Nephron (organoid): ENCODE data around the gene THSD4.

ENCODE experiments used
- H3K27ac Mint-ChIP-seq, 3 experiments: 2 replicates each; pipeline ENCODE4 v1.8.0; 2020; ENCODE audit warnings: mixed read lengths in 3 of 3, mild to moderate bottlenecking in 2 of 3, moderate library complexity in 1 of 3
- H3K27me3 Mint-ChIP-seq: 2 replicates; pipeline ENCODE4 v1.8.0; 2021; ENCODE audit warnings: low read depth, mild to moderate bottlenecking, moderate library complexity, mixed read lengths
- H3K36me3 Mint-ChIP-seq: 2 replicates; pipeline ENCODE4 v1.8.0; 2020; ENCODE audit warnings: low read depth, mixed read lengths
- H3K4me1 Mint-ChIP-seq: 2 replicates; pipeline ENCODE4 v1.8.0; 2020; ENCODE audit warnings: mixed read lengths
- H3K4me3 Mint-ChIP-seq, 3 experiments: 2 replicates each; pipeline ENCODE4 v1.8.0; 2020; ENCODE audit warnings: mild to moderate bottlenecking in 3 of 3, mixed read lengths in 3 of 3, moderate library complexity in 2 of 3
- H3K9me3 Mint-ChIP-seq: 2 replicates; pipeline ENCODE4 v1.8.0; 2020; ENCODE audit warnings: mixed read lengths
- CTCF ChIP-seq, 3 experiments: fragments of 200-600 bp; sonication (generic); IDR thresholded peaks; one replicate each; pipeline ENCODE4 v1.5.0; 2021; ENCODE audit warnings: antibody characterized with exemption in 3 of 3; ENCODE audit not compliant: unreplicated experiment in 3 of 3

The THSD4 gene

GRCh38 chr15:71198846-71199245 is 83.6 kb downstream of the THSD4 start:
- no peaks in the 10 kb centered on the region for H3K36me3 Mint-ChIP-seq
- H3K27ac Mint-ChIP-seq = no peak overlapping the region
- no peak overlapping the region for H3K4me3 Mint-ChIP-seq
- H3K9me3 Mint-ChIP-seq = peaks cover 2% of the 10 kb centered on the region
- no peak for TF ChIP-seq CTCF (IDR thresholded peaks at IDR 0.05; ENCODE audit: unreplicated experiment in 3 of 3)
- H3K4me1 Mint-ChIP-seq = peaks cover 20% of the 10 kb centered on the region
- H3K27me3 Mint-ChIP-seq = peaks cover 31% of the 10 kb centered on the region

- H3K9me3 Mint-ChIP-seq = no peaks in the 10 kb centered on the region
- H3K36me3 Mint-ChIP-seq = no peaks in the 10 kb centered on the region
- peaks cover 31% of the 10 kb centered on the region for H3K27me3 Mint-ChIP-seq
- H3K27ac Mint-ChIP-seq = peak overlapping the region in 1 of 3 experiments; percentile 2
- peaks cover 20% of the 10 kb centered on the region for H3K4me1 Mint-ChIP-seq
- H3K4me3 Mint-ChIP-seq = no peak overlapping the region
- TF ChIP-seq CTCF (IDR thresholded peaks at IDR 0.05; ENCODE audit: unreplicated experiment in 3 of 3) = no peak
Observed at GRCh38 chr15:71199384-71200351, 84.4 kb downstream of the THSD4 start.

- H3K27me3 Mint-ChIP-seq = peaks cover 25% of the 10 kb centered on the region
Observed at GRCh38 chr15:71201477-71201876, 86.2 kb downstream of the THSD4 start.

GRCh38 chr15:71202712-71203111 is 87.4 kb downstream of the THSD4 start:
- Mint-ChIP-seq H3K4me1 (peaks cover 20% of the 10 kb centered on the region), H3K27ac (no peak overlapping the region), H3K4me3 (no peak overlapping the region), H3K36me3 (no peaks in the 10 kb centered on the region), H3K27me3 (peaks cover 22% of the 10 kb centered on the region), H3K9me3 (no peaks in the 10 kb centered on the region)
- no peak for TF ChIP-seq CTCF (IDR thresholded peaks at IDR 0.05; ENCODE audit: unreplicated experiment in 3 of 3)

More at GRCh38 chr15:71201477-71201876, 86.2 kb downstream of the THSD4 start:
- H3K9me3 Mint-ChIP-seq = no peaks in the 10 kb centered on the region
- H3K4me3 Mint-ChIP-seq = no peak overlapping the region
- H3K4me1 Mint-ChIP-seq = peaks cover 20% of the 10 kb centered on the region
- peak overlapping the region; percentile 12 to 50 (median 13) for H3K27ac Mint-ChIP-seq
- no peak for TF ChIP-seq CTCF (IDR thresholded peaks at IDR 0.05; ENCODE audit: unreplicated experiment in 3 of 3)
- H3K36me3 Mint-ChIP-seq = no peaks in the 10 kb centered on the region

GRCh38 chr15:71203586-71204474 is 88.6 kb downstream of the THSD4 start:
- TF ChIP-seq CTCF (IDR thresholded peaks at IDR 0.05; ENCODE audit: unreplicated experiment in 3 of 3) = no peak
- Mint-ChIP-seq H3K4me3 (no peak overlapping the region), H3K27ac (no peak overlapping the region), H3K27me3 (peaks cover 17% of the 10 kb centered on the region), H3K36me3 (no peaks in the 10 kb centered on the region), H3K4me1 (peaks cover 20% of the 10 kb centered on the region), H3K9me3 (no peaks in the 10 kb centered on the region)
